Adrenal gland (tissue), 12 donors: Measurements from ENCODE around the gene COP1. TPM values are rescaled to one million over a fixed set of nuclear protein-coding genes. Genes with fewer than 3 reads are reported as not detected.
"Not testable (repeated sequence)": the region's sequence is repeated elsewhere in the genome, so short reads cannot be mapped to it uniquely, and the experiment has no call there.

Experiments used
- DNase-seq, 7 donors: peaks; one replicate each; pipeline ENCODE4 v3.0.0-alpha.2; 2019 to 2020
- H3K27ac ChIP-seq, 5 donors: fragments of 200-600 bp; sonication (generic) in 4 of 5; 1 replicate in 3 of 5; 2 replicates in 2 of 5; pipeline versions ENCODE4 v1.5.1 to v1.8.0; 2016 to 2020; ENCODE audit warnings: mild to moderate bottlenecking in 1 of 5
- H3K27me3 ChIP-seq: fragments of 200-600 bp; 2 replicates; pipeline ENCODE4 v1.8.0; 2021
- H3K36me3 ChIP-seq, 2 donors: fragments of 200-600 bp; replicated peaks in 1 of 2; 1 replicate in 1 of 2; 2 replicates in 1 of 2; pipeline versions ENCODE4 v1.5.1 to v1.8.0; 2018 to 2022
- H3K4me1 ChIP-seq, 2 donors: fragments of 200-600 bp; replicated peaks in 1 of 2; 1 replicate in 1 of 2; 2 replicates in 1 of 2; pipeline versions ENCODE4 v1.5.1 to v1.8.0; 2018 to 2021
- H3K4me3 ChIP-seq, 4 donors: fragments of 200-600 bp; sonication (generic) in 3 of 4; one replicate each; pipeline ENCODE4 v1.5.1; 2016 to 2018
- H3K9me3 ChIP-seq, 3 donors: fragments of 200-600 bp; sonication (generic) in 1 of 3; replicated peaks in 1 of 3; 1 replicate in 2 of 3; 2 replicates in 1 of 3; pipeline versions ENCODE4 v1.5.1 to v1.8.0; 2016 to 2021
- CTCF ChIP-seq, 6 experiments: fragments of 450-650 bp in 4 of 6; fragments of 200-600 bp in 2 of 6; sonication (generic) in 1 of 6; IDR thresholded peaks; 1 replicate in 5 of 6; 2 replicates in 1 of 6; pipeline versions ENCODE4 v1.5.1 to v1.8.0; 2016 to 2021; ENCODE audit warnings: antibody characterized with exemption in 6 of 6, mild to moderate bottlenecking in 2 of 6, moderate library complexity in 1 of 6
- POLR2A ChIP-seq, 2 donors: fragments of 450-650 bp; IDR thresholded peaks; one replicate each; pipeline ENCODE4 v1.6.1; 2017; ENCODE audit warnings: antibody characterized with exemption in 2 of 2, mild to moderate bottlenecking in 2 of 2, moderate library complexity in 1 of 2
- WGBS, 4 donors: extraction: QIAGEN DNeasy Blood & Tissue Kit in 2 of 4; methylation state at CpG; one replicate each; pipeline versions ENCODE4 v1.1.5 to v1.1.7; 2013 to 2017; 5-methylcytosine and 5-hydroxymethylcytosine counted together
- intact Hi-C, 2 donors: fragments of 100-400 bp; cut with DNase I; formaldehyde crosslinking; loops; one replicate each; pipeline versions ENCODE4 v1.14.1 to v1.15.0; 2022 to 2023
- polyA plus RNA-seq, 3 donors: library from polyadenylated mRNA; stranded (reverse); fragments of 200-250 nt in 2 of 3; fragments of 350-450 nt in 1 of 3; fragmentation: Illumina TruSeq in 1 of 3; extraction: RNeasy Lipid Tissue Mini Kit (QIAGEN cat#74804) in 1 of 3; gene quantifications; one replicate each; pipeline ENCODE4 v1.2.3, GENCODE V29; 2013 to 2014
- total RNA-seq, 9 donors: library from RNA; depleted of rRNA in 4 of 9; stranded (reverse); fragments of >200 nt in 4 of 9; fragments of 120-200 nt in 1 of 9; fragmentation: NEBNext Ultra II Directional in 1 of 9; extraction: Animal tissue kit (Norgen Biotek cat#: 25700) in 1 of 9; gene quantifications; one replicate each; pipeline versions ENCODE4 v1.1.0 to v1.2.4, GENCODE V29; 2013 to 2023
- donor health status: healthy with polysubstance abuse.
- donor health status: Bipolar disorder and iron deficiency.
- donor health status: DM: yes; HTN: yes; CAD: no.
- donor health status: DM: no; HTN: no; CAD: no.
- donor health status: DM: no; HTN: no; CAD: no.
- donor health status: DM: yes; HTN: yes; CAD: no.

The COP1 gene
- total and polyA plus RNA-seq, 12 donors = 27.4 to 80.0 (median 36.7) TPM

GRCh38 chr1:176241385-176242015 lies 34.4 kb upstream of the COP1 start:
- no peaks in the 10 kb centered on the region for H3K9me3 ChIP-seq
- H3K36me3 ChIP-seq = no peaks in the 10 kb centered on the region
- WGBS, 4 donors = 58 to 64% (median 61%) methylated on average over 2 of the region's 2 CpGs
- H3K27ac ChIP-seq = no peak overlapping the region
- H3K27me3 ChIP-seq = no peaks in the 10 kb centered on the region
- H3K4me1 ChIP-seq = no peaks in the 10 kb centered on the region
- no peak overlapping the region for H3K4me3 ChIP-seq
- TF ChIP-seq POLR2A (IDR thresholded peaks at IDR 0.05) (no peak), CTCF (IDR thresholded peaks at IDR 0.05) (no peak)
- intact Hi-C loops = no loop called here
- DNase-seq = no peak

- WGBS, 4 donors = 79 to 84% (median 80%) methylated on average over 3 of the region's 3 CpGs
- H3K27me3 ChIP-seq, intact Hi-C loops, H3K9me3 ChIP-seq, H3K4me3 ChIP-seq, H3K4me1 ChIP-seq, H3K36me3 ChIP-seq, H3K27ac ChIP-seq, DNase-seq: not testable (repeated sequence)
Observed at GRCh38 chr1:176233657-176234056, 26.6 kb upstream of the COP1 start.

- WGBS, 4 donors = 85 to 93% (median 88%) methylated on average over 3 of the region's 3 CpGs
- Histone ChIP-seq H3K4me3 (no peak overlapping the region), H3K4me1 (no peaks in the 10 kb centered on the region), H3K36me3 (no peaks in the 10 kb centered on the region), H3K27me3 (no peaks in the 10 kb centered on the region), H3K27ac (no peak overlapping the region), H3K9me3 (no peaks in the 10 kb centered on the region)
- no peak for DNase-seq
- intact Hi-C loops = no loop called here
- TF ChIP-seq CTCF (IDR thresholded peaks at IDR 0.05) (no peak), POLR2A (IDR thresholded peaks at IDR 0.05) (no peak)
Observed at GRCh38 chr1:176227579-176227978, 20.5 kb upstream of the COP1 start.

- no peak for DNase-seq
- Histone ChIP-seq H3K27ac (no peak overlapping the region), H3K36me3 (no peaks in the 10 kb centered on the region), H3K9me3 (no peaks in the 10 kb centered on the region), H3K4me1 (no peaks in the 10 kb centered on the region), H3K27me3 (no peaks in the 10 kb centered on the region), H3K4me3 (no peak overlapping the region)
- 84 to 92% (median 89%) methylated on average over 2 of the region's 2 CpGs for WGBS, 4 donors
- intact Hi-C loops = no loop called here
- TF ChIP-seq POLR2A (IDR thresholded peaks at IDR 0.05) (no peak), CTCF (IDR thresholded peaks at IDR 0.05) (no peak)
Observed at GRCh38 chr1:176225911-176226310, 18.8 kb upstream of the COP1 start.

GRCh38 chr1:176225479-176225875 lies 18.4 kb upstream of the COP1 start:
- intact Hi-C loops = no loop called here
- H3K36me3 ChIP-seq = no peaks in the 10 kb centered on the region
- no peak for TF ChIP-seq CTCF (IDR thresholded peaks at IDR 0.05)
- no peak for TF ChIP-seq POLR2A (IDR thresholded peaks at IDR 0.05)
- no peaks in the 10 kb centered on the region for H3K9me3 ChIP-seq
- H3K27ac ChIP-seq = no peak overlapping the region
- DNase-seq = no peak
- no peaks in the 10 kb centered on the region for H3K27me3 ChIP-seq
- H3K4me3 ChIP-seq = no peak overlapping the region
- H3K4me1 ChIP-seq = no peaks in the 10 kb centered on the region
- WGBS, 4 donors = 75 to 100% (median 91%) methylated on average over 1 of the region's 1 CpG
